Right ventricle myocardium inferior (tissue), 1 donor: ENCODE results near the gene IL32. TPM values are rescaled to one million over a fixed set of nuclear protein-coding genes. Genes with fewer than 3 reads are reported as not detected.
A peak's percentile ranks its signal among the peaks of the same experiment; 100 is the strongest.
"Not testable (repeated sequence)": the region's sequence is repeated elsewhere in the genome, so short reads cannot be mapped to it uniquely, and the experiment has no call there.

Experiments used
- ATAC-seq: fragments of 200-7000 bp; cut with Tn5 transposase; one replicate; pipeline ENCODE4 v1.9.1; 2020; ENCODE audit warnings: mild to moderate bottlenecking, moderate library complexity
- DNase-seq: peaks from one replicate; pipeline ENCODE4 v3.0.0; 2021; ENCODE audit errors: missing footprints
- intact Hi-C: fragments of 100-400 bp; cut with DNase I; formaldehyde crosslinking; loops from one replicate; pipeline ENCODE4 v1.11.0; 2022
- total RNA-seq: library from RNA; stranded (reverse); fragmentation: NEBNext Ultra II Directional; extraction: Animal tissue kit (Norgen Biotek cat#: 25700); gene quantifications from one replicate; pipeline ENCODE4 v1.2.1, GENCODE V29; 2021
- donor health status: DM: no; HTN: yes; CAD: no; lungs with severe emphysema.

The IL32 gene
- total RNA-seq, 1 donor from 2014 or later: 57.8 TPM

DNA sequence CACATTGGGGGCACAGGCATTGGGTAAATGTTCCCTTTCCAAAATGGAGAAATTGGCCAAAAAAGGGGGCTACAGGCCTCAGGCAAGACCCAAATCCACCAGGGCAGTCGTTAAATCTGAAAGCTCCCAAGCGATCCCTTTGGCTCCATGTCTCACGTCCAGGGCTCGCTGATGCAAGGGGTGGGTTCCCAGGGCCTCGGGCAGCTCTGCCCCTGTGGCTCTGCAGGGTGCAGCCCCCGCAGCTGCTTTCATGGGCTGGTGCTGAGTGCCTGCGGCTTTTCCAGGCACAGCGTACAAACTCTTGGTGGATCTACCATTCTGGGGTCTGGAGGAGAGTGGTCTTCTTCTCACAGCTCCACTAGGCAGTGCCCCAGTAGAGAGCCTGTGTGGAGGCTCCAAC is 18.0 kb downstream of the IL32 start:
- intact Hi-C loops, ATAC-seq, DNase-seq: not testable (repeated sequence)

DNA sequence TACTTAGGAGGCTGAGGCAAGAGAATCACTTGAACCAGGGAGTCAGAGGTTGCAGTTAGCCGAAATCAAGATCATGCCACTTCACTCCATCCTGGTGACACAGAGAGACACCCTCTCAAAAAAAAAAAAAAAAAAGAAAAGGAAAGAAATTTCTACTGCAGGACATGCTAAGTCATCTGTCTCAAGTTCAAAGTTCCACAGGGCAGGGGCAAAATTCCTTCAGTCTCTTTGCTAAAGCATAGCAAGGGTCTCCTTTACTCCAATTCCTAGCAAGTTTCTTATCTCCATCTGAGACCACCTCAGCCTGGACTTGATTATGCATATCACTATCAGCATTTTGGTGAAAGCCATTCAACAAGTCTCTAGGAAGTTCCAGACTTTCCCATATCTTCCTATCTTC is 19.1 kb downstream of the IL32 start:
- ATAC-seq: no peak
- DNase-seq: no peak
- intact Hi-C loops: no loop called here

DNA sequence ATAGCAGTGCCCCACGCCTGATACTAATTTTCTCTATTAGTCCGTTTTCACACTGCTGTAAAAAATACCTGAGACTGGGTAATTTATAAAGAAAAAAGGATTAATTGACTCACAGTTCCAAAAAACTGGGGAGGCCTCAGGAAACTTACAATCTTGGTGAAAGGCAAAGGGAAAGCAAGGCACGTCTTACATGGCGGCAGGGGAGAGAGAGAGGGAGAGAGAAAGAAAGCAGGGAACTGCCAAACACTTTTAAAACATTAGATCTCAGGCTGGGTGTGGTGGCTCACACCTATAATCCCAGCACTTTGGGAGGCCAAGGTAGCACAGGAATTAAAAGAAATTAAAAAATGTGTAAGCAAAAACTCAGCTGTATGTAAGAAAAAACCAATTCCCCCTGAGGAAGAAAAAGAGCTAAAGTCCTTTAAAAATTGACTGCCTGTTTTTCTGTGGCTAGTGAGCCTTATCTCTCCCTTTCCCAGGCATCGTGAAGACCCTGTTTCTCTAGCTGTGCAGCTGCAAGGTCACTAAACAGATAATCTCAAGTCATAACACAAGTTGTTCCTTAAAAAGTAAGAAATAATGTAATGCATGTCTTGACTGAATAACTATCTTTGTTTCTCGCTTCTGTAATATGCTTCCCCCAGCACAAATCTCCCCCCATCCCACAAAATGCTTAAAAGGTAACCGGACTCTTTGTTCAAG is 19.7 kb downstream of the IL32 start:
- intact Hi-C loops: no loop called here
- DNase-seq (no peak), ATAC-seq (no peak)

- DNase-seq (no peak), ATAC-seq (no peak)
- intact Hi-C loops: loop anchor here (2.0 kb wide), 1 partner anchor 27 kb away; no protein-coding TSS in a partner anchor
These were observed 20.6 kb downstream of the IL32 start for GRCh38 chr16:3085868-3086595.

DNA sequence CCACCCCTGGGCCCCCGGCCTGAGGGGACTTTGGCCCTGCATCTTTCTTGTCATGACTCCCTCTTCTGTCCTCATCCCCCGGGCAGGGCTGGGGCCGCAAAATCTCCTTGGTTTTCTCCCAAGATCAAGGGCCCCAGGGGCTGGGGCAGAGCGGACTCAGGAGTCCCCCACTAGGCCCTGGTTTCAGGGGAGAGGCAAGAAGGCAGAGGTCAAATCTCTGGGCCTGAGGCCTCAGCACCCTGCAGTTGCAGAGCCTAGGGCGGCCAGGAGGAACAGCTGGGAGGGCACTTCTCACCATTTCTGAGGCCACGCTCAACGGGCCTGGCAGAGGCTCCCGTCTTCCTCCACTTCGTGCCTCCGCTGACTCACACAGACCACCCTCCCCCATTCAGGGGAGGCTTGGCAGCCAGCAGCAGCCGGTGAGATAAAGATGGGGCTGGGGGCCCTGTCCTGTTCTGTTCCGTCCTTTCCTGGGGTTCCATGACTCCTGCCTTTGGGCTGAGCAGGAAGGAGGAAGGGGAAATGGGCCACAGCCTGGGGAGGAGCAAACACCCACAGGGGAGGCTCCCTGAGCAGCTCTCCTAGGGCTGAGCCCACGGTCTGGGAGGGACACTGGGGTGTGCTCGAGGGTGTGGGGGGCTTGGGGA is 21.3 kb downstream of the IL32 start:
- intact Hi-C loops: loop anchor here (2.0 kb wide), 1 partner anchor 28 kb away; no protein-coding TSS in a partner anchor
- peak; percentile 44 for ATAC-seq
- DNase-seq: no peak

GRCh38 chr16:3087243-3088235 is 22.1 kb downstream of the IL32 start:
- peak; percentile 69 for ATAC-seq
- DNase-seq: no peak
- intact Hi-C loops: loop anchor here (2.0 kb wide), 1 partner anchor 29 kb away; no protein-coding TSS in a partner anchor

GRCh38 chr16:3088450-3088849 is 23.0 kb downstream of the IL32 start:
- DNase-seq: no peak
- no peak for ATAC-seq
- intact Hi-C loops: no loop called here

GRCh38 chr16:3088925-3089716 is 23.7 kb downstream of the IL32 start:
- ATAC-seq: no peak
- intact Hi-C loops: no loop called here
- DNase-seq: no peak

DNA sequence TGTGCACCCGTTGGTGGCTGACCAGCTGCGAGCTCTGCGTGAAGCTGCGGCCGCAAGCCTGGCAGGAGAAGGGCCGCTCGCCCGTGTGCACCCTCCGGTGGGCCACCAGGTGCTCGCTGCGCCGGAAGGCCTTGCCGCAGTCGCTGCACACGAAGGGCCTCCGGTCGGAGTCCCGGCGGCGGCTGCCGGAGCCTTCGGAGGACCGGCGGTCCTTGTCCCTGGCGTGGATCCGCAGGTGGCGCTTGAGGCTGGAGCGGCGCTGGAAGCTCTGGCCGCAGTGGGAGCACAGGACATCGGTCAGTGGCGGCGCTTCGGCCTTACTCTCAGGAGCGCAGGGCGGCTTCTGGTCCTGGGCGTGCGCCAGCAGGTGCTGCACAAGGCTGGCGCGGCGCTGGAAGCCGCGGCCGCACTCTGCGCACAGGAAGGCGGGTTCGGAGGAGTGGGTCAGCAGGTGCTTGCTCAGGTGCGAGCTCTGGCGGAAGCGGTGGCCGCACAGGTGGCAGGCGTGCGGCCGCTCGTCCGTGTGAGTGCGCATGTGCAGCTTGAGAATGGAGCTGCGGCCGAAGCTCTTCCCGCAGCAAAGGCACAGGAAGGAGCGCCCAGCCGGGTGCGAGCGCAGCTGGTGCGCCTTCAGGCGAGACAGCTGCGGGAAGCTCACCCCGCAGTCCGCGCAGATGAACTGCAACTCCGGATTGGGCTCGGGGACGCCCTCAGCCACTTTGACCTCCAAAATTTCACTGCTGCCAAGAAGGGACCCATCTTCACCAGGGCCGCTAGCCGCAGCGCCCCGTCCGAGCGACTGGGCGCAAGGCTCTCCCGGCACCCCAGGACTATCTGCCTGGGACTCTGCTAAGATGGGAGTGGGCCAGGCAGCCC is 24.5 kb downstream of the IL32 start:
- no peak for ATAC-seq
- DNase-seq: no peak
- intact Hi-C loops: no loop called here

- DNase-seq (no peak), ATAC-seq (no peak)
- intact Hi-C loops: no loop called here
These were observed 26.1 kb downstream of the IL32 start for GRCh38 chr16:3091551-3091950.

DNA sequence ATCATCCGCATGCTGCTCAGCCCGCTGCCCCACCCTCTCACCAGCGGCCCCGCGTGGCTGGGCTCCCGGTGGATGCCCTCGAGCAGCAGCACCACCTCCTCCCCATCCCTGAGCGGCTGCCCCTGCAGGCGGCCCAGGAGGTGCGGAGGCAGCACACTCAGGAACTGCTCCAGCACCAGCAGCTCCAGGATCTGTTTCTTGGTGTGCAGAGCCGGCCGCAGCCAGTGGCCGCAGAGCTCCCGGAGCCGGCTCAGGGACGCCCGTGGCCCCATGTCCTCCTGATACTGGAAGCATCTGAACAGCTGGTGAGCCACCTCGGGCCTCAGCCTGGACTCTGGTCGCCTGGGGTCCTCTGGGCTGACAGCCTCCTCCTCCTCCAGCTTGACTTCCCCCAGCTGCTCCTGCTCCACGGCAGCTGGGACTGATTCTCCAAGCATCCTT is 27.1 kb downstream of the IL32 start:
- ATAC-seq (no peak), DNase-seq (no peak)

DNA sequence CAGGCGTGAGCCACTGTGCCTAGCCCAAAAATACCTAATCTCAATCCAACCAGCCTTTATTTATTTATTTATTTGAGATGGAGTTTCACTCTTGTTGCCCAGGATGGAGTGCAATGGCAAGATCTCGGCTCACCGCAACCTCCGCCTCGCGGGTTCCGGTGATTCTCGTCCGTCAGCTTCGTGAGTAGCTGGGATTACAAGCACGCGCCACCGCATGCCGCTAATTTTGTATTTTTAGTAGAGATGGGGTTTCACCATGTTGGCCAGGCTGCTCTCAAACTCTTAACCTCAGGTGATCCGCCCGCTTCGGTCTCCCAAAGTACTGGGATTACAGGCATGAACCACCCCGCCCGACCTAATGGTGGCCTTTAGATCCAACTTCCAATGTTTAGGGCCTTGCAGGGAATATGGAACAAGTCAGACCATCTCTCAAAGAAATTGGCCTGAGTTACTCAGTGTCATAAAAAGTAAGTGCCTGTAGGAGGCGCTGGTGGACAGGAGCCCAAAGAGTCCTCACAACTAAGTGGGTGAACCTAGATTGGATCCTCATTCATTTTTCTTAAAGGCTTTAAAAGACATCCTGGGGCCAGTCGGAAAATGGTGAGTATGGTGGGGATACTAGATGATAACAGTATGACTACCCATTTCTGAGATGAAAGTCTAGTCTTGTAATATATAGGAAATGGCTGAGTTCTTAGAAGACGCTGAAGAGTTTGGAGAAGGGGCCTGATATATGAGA is 29.0 kb downstream of the IL32 start:
- ATAC-seq: no peak
- no peak for DNase-seq
- intact Hi-C loops: loop anchor here (1.0 to 2.0 kb wide), 2 partner anchors 35 to 36 kb away; no protein-coding TSS in a partner anchor

More for the DNA sequence above, 27.1 kb downstream of the IL32 start:
- intact Hi-C loops: no loop called here

DNA sequence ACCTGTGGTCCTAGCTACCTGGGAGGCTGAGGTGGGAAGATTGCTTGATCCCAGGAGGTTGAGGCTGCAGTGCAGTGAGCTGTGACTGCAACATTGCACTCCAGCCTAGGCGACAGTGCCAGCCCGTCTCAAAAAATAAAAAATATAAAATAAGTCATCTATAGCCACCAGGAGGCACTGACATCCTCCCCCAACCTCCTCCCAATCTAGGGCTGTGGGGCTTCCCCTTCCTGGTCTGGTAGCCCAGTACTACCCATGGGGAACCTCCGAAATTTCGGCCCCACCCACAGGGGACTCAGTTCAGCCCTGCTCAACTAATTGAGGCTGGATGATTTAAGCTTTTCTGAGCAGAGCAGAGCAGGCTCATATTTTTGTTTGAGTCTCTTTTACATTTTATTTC is 30.4 kb downstream of the IL32 start:
- peak; percentile 77 for DNase-seq
- intact Hi-C loops: loop anchor here (2.0 kb wide), 1 partner anchor 37 kb away; no protein-coding TSS in a partner anchor
- peak; percentile 36 for ATAC-seq

DNA sequence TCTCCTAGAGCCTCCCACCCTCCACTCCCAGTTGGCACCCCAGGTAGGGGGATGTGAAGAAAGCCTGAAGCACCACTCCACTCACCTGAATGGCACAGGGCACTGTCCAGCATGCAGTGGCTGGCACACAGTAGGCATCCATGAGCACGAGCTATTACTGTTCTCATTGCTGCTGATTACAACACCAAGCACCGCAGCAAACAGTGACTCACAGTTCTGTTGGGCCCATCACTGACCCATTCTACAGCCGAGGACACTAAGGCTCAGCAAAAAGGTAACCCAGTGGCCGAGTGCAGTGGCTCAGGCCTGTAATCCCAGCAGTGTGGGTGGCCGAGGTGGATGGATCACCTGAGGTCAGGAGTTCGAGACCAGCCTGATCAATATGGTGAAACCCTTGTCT is 30.9 kb downstream of the IL32 start:
- intact Hi-C loops: no loop called here
- no peak for ATAC-seq
- DNase-seq: no peak

- ATAC-seq (no peak), DNase-seq (no peak)
- intact Hi-C loops: no loop called here
These were observed 31.8 kb downstream of the IL32 start for GRCh38 chr16:3097266-3097665.
